Measurements from ENCODE around the gene HOXB5.

The HOXB5 gene

DNA sequence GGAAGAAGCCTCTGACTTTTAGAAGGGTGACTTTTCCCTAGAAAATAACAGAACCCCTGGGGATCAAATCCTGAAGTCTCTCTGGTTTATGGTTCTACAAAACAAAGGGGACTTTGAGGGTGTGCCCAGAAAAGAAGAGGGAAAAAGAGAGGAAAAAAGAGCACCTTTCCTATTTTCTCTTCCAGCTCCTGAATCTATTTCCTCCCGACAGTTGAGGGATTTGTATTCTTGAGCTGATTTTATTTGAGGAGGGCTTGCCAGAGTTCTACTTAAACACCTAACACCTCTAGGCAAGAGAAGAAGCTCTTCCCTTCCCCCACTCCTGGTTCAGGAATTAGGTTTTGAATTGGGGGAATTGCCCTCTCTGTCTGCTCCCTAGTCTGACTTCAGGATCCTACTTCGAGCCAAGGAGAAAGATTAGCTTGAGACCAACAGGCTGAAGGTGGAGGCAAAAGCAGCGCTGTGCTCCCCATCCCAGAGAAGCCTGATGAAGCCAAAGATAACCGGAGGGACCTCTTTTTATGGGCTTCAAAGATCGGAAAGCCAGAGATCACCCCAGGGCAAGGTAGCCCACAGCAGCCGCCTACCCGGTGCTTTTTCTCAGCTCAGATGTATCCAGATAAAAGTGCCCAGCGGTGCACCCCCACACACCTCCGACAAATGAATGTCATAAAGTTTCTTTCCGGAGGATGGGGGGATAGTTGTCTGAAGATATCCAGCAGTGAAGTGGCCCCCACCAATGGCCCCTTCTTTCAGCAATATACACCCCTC is 4.3 kb downstream of the HOXB5 start:
- no peak for DNase-seq (ENCODE audit: low read depth in 2 of 2)

DNA sequence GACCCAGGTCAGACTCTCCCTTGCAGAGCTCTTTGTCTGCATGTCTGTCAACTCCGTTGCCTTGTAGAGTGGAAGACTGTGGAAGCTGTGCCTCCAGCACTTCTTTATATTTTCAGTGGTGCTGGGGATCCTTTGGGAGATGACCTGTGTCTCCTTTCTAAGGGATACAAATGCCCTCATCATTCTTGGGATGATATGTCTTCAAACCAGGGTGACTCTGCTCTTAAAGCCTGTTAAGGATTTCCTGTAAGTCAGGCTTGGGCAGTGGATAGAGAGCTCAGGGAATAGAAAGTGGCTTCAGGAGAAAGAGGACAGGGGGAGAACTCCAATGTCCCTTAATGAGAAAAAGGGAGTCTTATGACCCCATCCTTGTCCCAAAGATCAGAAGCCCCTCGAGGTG is 5.1 kb downstream of the HOXB5 start:
- DNase-seq (ENCODE audit: low read depth in 2 of 2), result no peak

DNA sequence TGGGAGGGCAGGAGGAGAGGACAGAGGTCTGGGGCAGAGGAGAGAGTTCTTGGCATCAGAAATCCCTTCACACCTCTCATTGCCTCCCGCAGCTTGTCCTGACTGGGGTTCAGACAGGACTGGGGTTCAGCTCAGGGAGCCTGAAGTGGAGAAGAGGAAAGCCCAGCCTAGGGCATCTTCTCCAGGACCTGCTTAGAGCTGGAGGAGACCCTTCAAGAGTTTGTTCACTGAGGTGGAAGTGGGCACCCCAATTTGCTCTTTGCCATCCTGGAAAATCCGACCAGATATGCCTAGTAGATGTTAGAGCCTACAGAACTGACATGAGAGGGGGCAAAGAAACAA is 5.5 kb downstream of the HOXB5 start:
- no peak for DNase-seq (ENCODE audit: low read depth in 2 of 2)

DNA sequence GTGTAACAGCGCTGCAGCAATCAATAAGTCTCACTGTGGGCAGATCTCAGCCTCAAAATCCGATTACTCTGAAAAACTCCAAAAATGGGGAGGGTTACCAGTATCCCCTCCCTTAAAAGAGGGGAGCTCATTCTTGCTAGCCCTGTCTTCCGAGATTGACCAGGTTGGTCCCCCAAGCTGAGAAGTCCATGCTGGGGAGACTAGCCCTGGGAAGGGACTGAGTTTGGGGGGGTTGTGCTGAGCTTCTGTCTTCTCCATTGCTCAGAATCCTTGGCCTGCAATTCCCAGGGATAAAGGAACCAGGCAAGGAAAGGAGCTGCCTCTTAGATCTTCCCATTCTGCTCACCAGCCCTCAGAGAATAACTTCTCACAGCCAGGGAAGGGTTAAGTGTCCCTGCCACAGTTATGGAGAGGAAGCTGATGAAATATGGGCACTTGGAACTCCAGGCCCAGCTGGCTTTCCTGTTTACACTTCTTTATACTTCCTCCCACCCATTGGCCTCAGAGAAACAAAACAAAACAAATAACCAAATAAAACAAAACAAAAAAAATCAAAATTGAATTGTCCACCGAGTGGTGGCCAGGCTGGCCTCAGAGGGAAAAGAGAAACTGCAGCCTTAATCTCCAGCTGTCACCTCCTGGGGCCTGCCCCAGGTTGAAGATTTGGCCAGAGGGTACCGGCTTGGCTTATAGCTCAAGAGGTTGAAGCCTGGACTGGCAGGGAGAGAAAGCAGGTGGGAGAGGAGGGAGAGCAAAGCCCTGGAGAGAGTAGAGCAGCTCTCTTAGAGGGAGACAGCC is 6.1 kb downstream of the HOXB5 start:
- DNase-seq (ENCODE audit: low read depth in 2 of 2), result no peak

DNA sequence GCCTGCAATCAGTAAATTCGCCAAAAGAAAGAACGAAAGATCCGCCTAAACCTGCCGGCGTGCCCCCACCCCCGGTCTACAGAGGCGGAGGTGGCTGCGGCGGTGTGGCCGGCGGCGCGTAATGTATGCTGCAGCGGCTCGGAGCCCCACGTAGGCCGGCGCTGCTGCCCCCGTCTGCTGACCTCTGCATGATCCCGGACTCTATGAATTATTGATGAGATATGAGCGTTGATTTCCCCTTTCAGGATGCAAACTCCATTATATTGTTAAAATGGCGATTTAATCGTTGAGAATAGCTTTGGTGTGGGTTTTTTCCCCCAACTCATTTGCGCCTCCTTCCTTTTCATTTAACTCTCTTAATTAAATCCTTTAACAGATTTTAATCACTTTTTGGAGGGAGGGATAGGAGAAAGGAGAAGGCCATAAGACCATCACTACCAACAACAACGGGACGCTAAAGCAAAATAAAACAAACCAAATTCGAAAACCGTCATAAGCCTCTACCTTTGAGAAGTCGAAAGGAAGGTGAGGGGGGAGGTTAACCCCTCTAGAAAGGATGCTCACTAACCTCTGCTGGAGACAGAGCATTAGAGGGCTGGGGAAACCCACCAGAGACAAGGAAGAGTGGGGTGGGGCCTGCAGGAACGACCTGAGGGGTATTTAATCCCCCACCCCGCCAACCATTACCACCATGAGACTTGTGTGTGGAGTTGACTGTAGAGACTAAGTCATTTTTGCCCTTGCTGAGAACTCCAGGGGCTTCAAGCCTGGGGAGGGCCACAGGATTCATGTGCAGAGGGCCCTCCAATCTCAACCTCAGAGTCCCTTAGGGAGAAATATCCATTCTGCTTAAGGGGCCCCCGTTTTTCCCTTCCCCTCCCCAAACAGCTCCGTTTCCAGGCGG is 7.0 kb downstream of the HOXB5 start:
- no peak for DNase-seq (ENCODE audit: low read depth in 2 of 2)

DNA sequence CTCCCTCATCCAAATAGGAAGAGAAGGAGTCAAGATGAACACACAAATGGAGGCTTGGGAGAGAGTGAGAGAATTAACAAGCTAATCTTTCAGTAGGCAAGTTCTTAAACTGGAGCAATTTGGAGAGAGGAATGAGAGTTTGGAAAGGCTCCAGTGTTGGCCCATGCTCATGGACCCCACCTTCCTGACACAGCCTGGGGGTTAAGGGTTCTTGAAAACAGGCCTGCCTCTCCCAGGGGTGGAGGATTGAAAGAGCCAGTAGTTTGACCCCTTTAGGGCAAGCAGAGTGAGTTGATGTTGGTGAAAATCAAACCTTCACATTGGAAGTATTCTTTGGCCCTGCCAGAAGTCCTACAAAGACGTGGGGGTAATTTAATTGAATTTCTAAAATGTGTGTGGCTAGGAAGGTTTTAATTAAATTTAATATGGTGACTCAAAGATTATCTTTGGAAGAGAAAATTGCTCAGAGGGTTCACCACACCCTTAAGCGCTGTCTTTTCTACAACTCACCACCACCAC is 9.3 kb downstream of the HOXB5 start:
- DNase-seq (ENCODE audit: low read depth in 2 of 2), result no peak

DNA sequence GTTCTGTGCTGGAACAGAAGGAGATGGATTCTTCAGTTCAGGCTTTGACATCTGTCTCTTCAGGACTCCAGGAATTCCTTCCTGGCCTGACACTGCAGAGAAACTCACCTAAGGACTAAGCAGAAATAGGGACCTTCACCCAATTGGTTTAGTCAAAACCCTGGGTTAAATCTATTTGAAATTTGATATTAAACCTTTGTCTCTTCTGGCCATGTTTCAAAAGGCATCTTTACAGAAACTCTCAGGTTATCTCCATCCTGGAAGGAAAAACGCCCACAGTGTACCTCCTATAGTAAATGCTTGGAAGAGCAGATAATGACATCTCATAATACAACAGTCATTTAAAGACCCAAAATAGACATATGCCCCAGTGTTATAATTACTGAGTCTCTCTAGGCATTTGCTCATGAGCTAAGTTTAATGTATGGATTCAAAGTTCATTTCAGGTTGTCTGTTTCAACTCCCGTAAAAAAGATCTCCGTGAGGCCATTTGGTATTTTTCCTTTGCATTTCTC is 9.8 kb downstream of the HOXB5 start:
- no peak for DNase-seq (ENCODE audit: low read depth in 2 of 2)

DNA sequence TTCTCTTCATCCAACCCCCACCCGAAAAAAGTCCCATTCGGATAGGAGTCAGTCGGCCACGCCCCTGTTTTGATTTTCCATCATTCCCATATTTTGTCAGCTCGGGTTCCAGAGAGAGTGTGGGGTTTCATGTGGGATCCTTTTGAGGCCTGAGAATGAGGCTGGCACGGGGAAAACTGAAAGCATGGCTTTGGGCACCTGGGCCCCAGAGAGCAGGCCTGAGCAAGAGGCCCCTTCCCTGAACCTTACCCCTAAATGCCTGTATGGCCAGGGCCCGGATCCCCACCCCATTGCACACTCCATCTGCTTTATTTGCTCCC is 10.9 kb downstream of the HOXB5 start:
- no peak for DNase-seq (ENCODE audit: low read depth in 2 of 2)

DNA sequence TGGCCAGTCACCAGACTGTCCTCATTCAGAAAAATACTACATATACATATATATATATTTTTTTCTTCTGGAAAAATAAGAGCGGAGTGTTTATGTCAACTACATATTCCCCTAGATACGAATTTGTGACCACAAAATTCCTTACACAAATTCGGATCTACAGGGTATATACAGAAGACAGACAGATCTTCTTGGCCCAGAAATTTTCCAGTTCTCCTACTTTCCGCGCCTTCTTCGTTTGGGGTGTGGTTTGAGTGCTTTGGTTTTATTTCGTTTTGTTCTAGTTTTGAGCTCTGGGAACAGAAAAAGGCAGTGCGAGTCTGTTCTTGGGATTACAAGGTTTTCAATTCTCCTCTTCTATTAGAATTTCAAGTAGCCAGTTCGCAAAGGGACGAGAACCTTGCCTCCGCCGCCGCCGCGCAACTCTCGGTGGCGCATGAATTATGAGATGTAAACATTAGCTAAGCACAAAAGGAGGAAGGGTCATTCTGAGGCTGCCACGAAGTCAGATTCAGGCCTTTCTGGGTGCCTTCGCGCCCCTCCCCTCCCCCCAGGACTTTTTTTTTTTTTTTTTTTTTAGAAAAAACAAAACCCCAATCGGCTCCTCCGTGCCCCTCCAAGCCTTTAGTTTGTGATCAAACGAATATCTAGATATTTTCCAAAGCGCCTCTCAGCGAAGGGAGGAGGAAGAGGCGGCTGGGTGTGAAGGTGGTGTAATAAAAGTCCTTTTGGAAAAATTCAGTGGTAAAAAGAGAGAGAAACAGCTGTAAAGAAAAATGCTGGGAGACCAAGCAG is 13.6 kb downstream of the HOXB5 start:
- no peak for DNase-seq (ENCODE audit: low read depth in 2 of 2)

DNA sequence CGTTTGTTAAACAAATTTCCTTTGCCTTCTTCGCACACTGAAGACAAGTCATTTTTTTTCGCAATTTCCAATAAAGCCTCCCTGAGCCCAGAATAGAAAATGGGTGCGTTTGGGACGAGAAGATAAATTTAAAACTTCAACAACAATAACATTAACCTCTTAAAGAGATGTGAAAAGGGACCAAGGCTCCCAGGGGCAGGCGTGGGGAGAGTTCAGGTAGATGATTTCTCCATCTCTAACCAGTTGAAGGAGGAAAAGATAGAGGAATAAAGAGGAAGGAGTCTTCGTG is 14.2 kb downstream of the HOXB5 start:
- DNase-seq (ENCODE audit: low read depth in 2 of 2), result no peak

DNA sequence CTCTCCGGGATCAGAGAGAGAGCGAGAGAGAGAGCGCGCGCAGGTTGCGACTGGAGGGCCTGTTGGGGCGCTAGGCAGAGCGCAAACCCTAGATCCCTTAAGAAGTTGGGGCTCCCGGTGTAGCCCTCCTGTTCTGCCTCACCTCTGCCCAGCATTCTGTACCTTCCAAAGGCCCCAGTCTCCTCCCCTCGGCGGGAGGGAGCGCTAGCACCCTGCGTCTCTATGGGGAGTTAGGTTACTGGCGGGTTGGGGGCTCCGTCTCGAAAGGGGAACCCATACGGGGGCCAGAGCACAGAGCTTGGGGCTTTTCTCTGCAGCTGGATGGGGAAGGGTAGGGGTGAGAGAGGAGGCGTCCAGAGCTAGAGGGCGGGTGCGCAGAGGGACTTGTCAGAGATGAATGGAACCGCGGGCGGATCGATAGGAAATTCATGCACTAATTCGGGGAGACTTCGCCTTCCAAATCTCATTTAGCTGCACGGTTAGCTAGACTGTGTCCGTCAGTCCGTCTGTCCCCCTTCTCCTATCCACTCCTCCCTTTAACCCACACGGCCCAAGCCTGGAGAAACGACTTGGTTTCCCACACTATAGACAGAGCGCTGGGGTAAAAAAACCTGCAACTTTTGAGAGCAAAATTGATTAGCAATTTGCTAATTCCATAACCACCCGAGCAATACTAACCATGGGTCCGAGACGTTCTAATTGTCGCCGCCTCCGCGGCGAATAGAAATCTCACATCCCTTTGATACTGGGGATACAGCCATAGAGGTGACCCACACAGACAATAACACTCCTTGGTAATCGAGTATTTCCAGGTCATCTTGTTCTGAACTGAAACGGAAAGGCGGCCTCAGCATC is 14.7 kb downstream of the HOXB5 start:
- no peak for DNase-seq (ENCODE audit: low read depth in 2 of 2)

DNA sequence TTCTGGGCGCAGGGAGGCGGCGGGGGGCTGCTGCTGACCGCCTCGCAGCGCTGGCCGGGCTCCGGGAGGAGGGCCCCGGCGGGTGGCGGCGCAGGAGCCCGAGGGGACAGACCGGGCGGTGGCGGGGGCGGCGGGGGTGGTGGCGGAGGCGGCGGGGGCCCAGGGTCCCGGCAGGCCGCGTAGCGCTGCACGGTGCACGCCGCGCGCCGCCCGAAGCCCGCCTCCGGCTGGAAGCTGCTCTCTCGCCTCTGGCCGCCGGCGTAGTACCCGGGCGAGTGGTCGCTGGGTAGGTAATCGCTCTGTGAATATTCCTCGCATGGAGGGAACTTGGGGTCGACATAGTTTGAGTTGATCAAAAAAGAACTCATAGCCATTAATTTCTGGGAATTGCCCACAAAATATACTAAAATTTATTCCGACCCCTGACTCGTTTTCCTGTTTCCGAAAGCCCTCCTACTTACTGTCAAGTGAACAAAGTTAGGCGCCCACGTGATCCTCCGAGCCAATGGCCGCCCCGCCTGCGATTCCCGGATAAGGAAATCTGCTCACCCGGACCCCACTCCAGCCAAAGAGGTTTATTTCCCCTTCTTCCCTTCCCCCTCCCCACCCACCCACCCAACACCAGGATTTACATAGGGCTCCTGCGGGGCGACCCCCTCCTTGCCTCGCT is 15.5 kb downstream of the HOXB5 start, which contains the start of gene HOXB4:
Gene HOXB4 (minus strand): TSS at position 405 of the 670 bp plus-strand sequence. CDS start 31 bp downstream, at position 374.
- DNase-seq (ENCODE audit: low read depth in 2 of 2), result peak in 1 of 2 donors; percentile 42

DNA sequence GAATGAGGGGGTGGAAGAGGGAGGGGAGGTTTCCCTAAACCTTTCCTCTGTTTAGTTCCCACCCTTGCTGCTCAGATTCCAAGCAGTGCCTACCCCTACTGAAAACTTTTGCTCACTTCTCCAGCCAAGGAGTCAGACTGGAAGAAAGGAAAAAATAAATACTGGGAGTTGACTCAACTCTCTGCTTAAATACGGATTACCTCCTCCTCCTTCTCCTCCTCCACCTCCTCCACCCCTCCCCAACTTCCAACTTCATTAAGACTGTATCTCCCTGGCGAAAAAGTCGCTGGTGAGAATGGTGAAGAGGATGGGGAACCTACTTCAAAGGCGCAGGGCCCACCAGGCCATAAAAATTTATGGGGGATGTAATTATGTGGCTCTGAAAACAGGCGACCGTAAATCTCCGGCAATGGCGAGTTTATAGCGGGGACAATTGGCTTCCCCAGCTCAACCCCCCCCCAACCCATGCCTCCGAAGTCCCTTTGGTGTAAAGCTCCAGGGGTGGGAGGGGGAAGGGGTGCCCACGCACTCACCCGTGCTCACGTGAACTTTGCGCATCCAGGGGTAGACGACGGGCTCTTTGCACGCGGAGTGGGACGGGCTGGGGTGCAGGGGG is 16.1 kb downstream of the HOXB5 start:
- DNase-seq (ENCODE audit: low read depth in 2 of 2), result no peak

DNA sequence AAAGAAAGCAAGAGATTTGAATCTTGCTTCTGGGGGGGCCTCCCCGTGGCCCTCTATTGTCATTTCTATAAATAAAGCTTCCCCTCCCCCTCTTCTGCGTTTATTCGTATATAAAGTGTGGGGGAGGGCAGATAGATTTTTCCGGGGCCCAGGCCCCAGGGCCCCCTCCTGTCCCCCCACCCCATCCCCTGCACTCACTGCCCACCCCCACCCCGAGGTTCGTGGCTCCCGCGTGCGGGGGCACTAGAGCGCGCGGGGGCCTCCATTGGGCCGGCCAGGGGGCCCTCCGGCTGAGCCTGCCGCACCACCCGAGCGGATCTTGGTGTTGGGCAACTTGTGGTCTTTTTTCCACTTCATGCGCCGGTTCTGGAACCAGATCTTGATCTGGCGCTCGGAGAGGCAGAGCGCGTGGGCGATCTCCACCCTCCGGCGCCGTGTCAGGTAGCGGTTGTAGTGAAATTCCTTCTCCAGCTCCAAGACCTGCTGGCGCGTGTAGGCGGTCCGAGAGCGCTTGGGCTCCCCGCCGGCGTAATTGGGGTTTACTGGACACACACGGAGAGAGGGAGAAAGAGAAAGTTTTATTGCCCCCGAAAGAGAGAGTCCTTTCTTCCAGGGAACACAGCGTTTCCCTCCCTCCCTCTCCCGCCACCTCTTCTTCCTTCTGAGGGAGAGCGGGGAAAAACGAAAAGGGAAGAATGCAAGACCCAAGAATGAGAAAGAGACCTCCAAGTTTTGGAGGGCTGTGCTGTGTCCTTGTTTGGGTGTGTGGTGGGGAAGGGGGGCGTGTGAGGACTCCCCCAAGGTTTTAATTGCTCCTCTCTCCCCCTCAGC is 16.9 kb downstream of the HOXB5 start:
- no peak for DNase-seq (ENCODE audit: low read depth in 2 of 2)

DNA sequence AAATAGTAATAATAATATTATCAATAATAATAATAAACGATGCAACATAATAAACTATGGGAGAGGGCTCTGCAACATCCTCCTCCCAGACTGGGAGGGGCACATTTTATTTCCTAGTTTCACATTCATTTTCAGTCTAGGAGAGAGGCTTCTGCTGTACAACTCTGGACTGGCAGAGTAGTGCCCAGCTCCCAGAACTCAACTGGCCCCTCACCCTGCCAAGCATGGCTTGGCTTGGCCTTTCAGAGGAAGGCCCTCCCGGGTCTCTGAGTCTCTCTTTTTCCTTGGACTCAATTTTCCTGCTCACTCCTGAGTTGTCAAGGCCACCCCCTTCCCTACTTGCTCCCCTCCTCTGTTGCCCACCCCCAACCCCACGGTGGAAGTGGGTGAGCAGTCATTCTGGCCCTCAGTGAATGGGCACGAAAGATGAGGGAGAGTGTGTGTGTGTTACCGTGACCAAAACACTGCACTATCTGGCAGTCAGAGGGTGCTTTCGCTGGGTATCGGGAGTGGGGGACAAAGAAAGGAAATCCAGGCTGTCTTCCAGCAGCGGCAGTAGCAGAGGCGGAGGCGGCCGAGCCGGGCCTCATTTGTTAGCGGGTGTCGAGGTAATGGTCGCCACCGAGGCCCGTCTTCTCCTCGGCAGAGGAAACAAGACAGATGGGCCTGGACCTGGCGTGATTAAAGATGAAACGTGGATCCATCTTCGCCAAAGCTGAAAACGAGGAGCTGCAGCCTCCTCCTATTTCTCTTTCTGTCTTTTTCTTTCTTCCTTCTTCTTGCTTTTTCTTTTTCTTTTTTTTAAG is 17.7 kb downstream of the HOXB5 start:
- no peak for DNase-seq (ENCODE audit: low read depth in 2 of 2)

DNA sequence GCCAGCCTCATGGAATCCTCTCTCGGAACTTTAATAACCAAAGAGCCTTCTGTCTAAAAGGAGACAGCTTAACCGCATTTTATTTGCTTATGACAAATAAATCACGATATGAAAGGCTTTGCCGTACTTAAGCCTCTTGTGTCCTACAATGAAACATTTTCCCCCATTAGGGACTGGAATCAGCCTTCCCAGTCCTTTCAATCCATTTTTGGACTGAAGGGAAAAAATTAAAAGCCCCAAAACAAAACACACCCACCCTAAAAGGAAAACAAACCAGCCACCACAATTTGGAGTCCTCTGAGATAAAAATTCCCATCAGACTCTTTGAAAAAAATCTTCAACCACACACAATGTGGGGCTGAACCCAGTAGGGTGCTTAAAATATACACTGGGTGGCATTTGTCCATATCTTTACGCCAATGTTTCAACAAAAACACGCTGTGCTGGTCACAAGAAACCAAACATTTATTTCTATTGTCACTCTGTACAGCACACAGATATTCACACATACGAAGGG is 18.5 kb downstream of the HOXB5 start:
- DNase-seq (ENCODE audit: low read depth in 2 of 2), result no peak

DNA sequence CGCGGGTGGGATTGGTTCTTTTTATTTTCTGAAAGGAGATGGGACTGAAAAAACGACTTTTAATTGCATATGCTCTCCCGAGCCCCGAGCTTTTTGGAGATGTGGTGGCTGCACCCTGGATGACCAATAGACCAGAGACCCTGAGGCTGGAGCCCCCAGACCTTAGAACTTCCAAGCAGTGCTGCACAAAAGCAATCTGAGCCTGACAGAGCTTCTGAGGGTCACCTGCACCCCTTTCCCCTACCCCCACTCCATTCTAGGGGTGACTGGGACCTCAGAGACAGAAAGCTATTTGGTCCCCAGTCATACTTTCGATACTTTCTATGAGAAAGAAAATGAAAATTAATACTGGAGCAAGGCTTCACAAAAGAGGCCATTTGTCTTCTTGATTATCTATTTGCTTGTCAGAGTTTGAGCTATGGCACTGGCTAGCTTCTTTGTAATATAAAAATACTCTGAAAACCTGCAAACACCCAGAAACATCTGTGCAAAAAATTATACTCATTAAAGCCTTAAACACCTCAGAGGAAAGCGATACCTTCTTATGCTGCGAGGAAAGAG is 19.0 kb downstream of the HOXB5 start:
- no peak for DNase-seq (ENCODE audit: low read depth in 2 of 2)

Data from stimulated activated CD8-positive, alpha-beta memory T cell treated with anti-CD3 and anti-CD28 coated beads, Interleukin-15, amount 100 ng/mL, for 48 hours (primary cell).